K562 (cell line): ENCODE results near the gene TOMT. TPM values are rescaled to one million over a fixed set of nuclear protein-coding genes. Genes with fewer than 3 reads are reported as not detected.
A peak's percentile ranks its signal among the peaks of the same experiment; 100 is the strongest.

ENCODE experiments used
- ATAC-seq: fragments of 200-7000 bp; cut with Tn5 transposase; 3 replicates; pipeline ENCODE4 v1.9.1; 2020; ENCODE audit warnings: moderate library complexity
- BruUV-seq: library from RNA; stranded (reverse); fragments of 400-500 nt; replicated peaks from 2 replicates; lab custom pipeline; 2021; lab: Mats Ljungman, UMichigan
- CTCF ChIA-PET: fragments of 300-600 bp; formaldehyde crosslinking; extraction: SDS; loops from one replicate; lab custom pipeline; 2021; ENCODE audit warnings: low intra/inter-chr PET ratio; lab: Yijun Ruan, JAX
- POLR2A ChIA-PET: fragments of 300-600, 350-650 bp; sonication (Branson Sonifier 250); formaldehyde crosslinking; extraction: SDS; loops from one replicate; lab custom pipeline; 2021; ENCODE audit warnings: antibody characterized with exemption, inconsistent platforms; lab: Yijun Ruan, JAX
- DNase-seq, 4 experiments: peaks; one replicate each; pipeline versions ENCODE4 v3.0.0 to v3.0.0-alpha.2; 2011 to 2018; ENCODE audit warnings: low spot score in 3 of 4, mixed read lengths in 3 of 4; ENCODE audit errors: extremely low read depth in 1 of 4
- FAIRE-seq: peaks from 2 replicates; lab custom pipeline; 2011; peaks lifted over from hg19 to GRCh38; lab: Jason Lieb, UNC
- H2AFZ ChIP-seq: 2 replicates; pipeline ENCODE4 v1.6.0; 2011; ENCODE audit warnings: low read depth, low read length, control low read depth, inconsistent platforms
- H3K27ac ChIP-seq: fragments of 200-600 bp; 3 replicates; pipeline ENCODE4 v1.8.0; 2011; ENCODE audit warnings: low read depth, mild to moderate bottlenecking, control low read depth, inconsistent platforms, low read length, moderate library complexity, mixed read lengths; ENCODE audit errors: extremely low read depth
- H3K27me3 ChIP-seq, 2 experiments: fragments of 300-600 bp in 1 of 2; 2 replicates in 1 of 2; 3 replicates in 1 of 2; pipeline versions ENCODE4 v1.6.0 to v1.8.0; 2011; ENCODE audit warnings: inconsistent platforms in 2 of 2, low read length in 2 of 2, mild to moderate bottlenecking in 1 of 2, mixed read lengths in 1 of 2, moderate library complexity in 1 of 2; ENCODE audit not compliant: control insufficient read depth in 2 of 2, insufficient read depth in 2 of 2
- H3K36me3 ChIP-seq: fragments of 300-600 bp; 3 replicates; pipeline ENCODE4 v1.8.0; 2011; ENCODE audit warnings: mild to moderate bottlenecking, low read length, inconsistent platforms; ENCODE audit not compliant: control insufficient read depth, insufficient read depth
- H3K4me1 ChIP-seq, 2 experiments: fragments of 200-600 bp in 1 of 2; replicated peaks in 1 of 2; 2 replicates in 1 of 2; 3 replicates in 1 of 2; pipeline versions ENCODE4 v1.5.1 to v1.8.0; 2011; ENCODE audit warnings: inconsistent platforms in 2 of 2, low read length in 2 of 2, mild to moderate bottlenecking in 1 of 2, mixed read lengths in 1 of 2, moderate library complexity in 1 of 2; ENCODE audit not compliant: control insufficient read depth in 2 of 2, insufficient read depth in 2 of 2
- H3K4me2 ChIP-seq: 2 replicates; pipeline ENCODE4 v1.6.1; 2011; ENCODE audit warnings: low read length, control low read depth, inconsistent platforms, mixed read lengths; ENCODE audit not compliant: insufficient read depth
- H3K4me3 ChIP-seq: fragments of 200-600 bp; sonication (generic), shearing (Covaris generic); 2 replicates; pipeline ENCODE4 v1.5.1; 2016; ENCODE audit warnings: control low read depth, inconsistent platforms
- H3K79me2 ChIP-seq: fragments of 200-600 bp; 3 replicates; pipeline ENCODE4 v1.8.0; 2011; ENCODE audit warnings: low read length, inconsistent platforms; ENCODE audit not compliant: control insufficient read depth, insufficient read depth
- H3K9ac ChIP-seq, 2 experiments: 2 replicates each; pipeline versions ENCODE4 v1.6.0 to v1.6.1; 2011; ENCODE audit warnings: low read depth in 2 of 2, low read length in 2 of 2, control low read depth in 1 of 2, inconsistent platforms in 1 of 2, mild to moderate bottlenecking in 1 of 2, mixed read lengths in 1 of 2; ENCODE audit not compliant: insufficient read depth in 1 of 2
- H3K9me1 ChIP-seq: one replicate; pipeline ENCODE4 v1.6.0; 2011; ENCODE audit warnings: inconsistent platforms, mild to moderate bottlenecking, low read length, moderate library complexity; ENCODE audit not compliant: control insufficient read depth, insufficient read depth
- H3K9me3 ChIP-seq: replicated peaks from 2 replicates; pipeline ENCODE4 v1.5.1; 2011; ENCODE audit warnings: low read depth, low read length, inconsistent platforms; ENCODE audit not compliant: control insufficient read depth, insufficient read depth
- H4K20me1 ChIP-seq: replicated peaks from 2 replicates; pipeline ENCODE4 v1.6.1; 2011; ENCODE audit warnings: low read length, inconsistent platforms, mixed read lengths; ENCODE audit not compliant: control insufficient read depth, insufficient read depth
- CBX3 ChIP-seq, 2 experiments: IDR thresholded peaks; 1 replicate in 1 of 2; 2 replicates in 1 of 2; pipeline ENCODE4 v1.6.1; 2012; ENCODE audit warnings: inconsistent platforms in 2 of 2, low read length in 2 of 2, borderline replicate concordance in 1 of 2, control low read depth in 1 of 2
- CBX5 ChIP-seq: IDR thresholded peaks from 2 replicates; pipeline ENCODE4 v1.6.1; 2014; ENCODE audit warnings: low read depth, borderline replicate concordance
- TRIM28 ChIP-seq: fragments of 450-650 bp; IDR thresholded peaks from 2 replicates; pipeline ENCODE4 v1.6.1; 2017
- ZBTB8A ChIP-seq: fragments of 450-650 bp; IDR thresholded peaks from 2 replicates; pipeline ENCODE4 v1.6.1; 2018; ENCODE audit warnings: mild to moderate bottlenecking, moderate library complexity; ENCODE audit not compliant: partially characterized antibody
- ZFP36 ChIP-seq: fragments of 150-350 bp; IDR thresholded peaks from 2 replicates; pipeline ENCODE4 v1.6.1; 2018; ENCODE audit warnings: low read length, low read depth; ENCODE audit not compliant: partially characterized antibody
- ZNF561 ChIP-seq: fragments of 450-650 bp; formaldehyde crosslinking; conservative IDR thresholded peaks from 2 replicates; pipeline ENCODE4 v1.4.0; 2020; ENCODE audit warnings: mild to moderate bottlenecking, moderate library complexity
- WGBS: fragments of 100-300 bp; shearing (Covaris generic); methylation state at CpG from one replicate; pipeline ENCODE4 v1.1.6; 2016; ENCODE audit warnings: low coverage, mixed read lengths; ENCODE audit not compliant: insufficient coverage; ENCODE audit errors: missing lambda C conversion rate; 5-methylcytosine and 5-hydroxymethylcytosine counted together
- in situ Hi-C: fragments of 300-500 bp; cut with MboI; formaldehyde crosslinking; loops from 4 replicates; pipeline ENCODE4 v1.15.0; 2018; ENCODE audit warnings: inconsistent platforms, mixed read lengths
- intact Hi-C: fragments of 100-400 bp; cut with micrococcal nuclease; formaldehyde crosslinking; loops from 2 replicates; pipeline ENCODE4 v1.14.2; 2022
- polyA plus RNA-seq, 8 experiments: library from polyadenylated mRNA; depleted of rRNA in 4 of 8; stranded (reverse) in 5 of 8; unstranded in 3 of 8; fragments of >200 nt; fragmentation: Nextera tagmentation in 2 of 8; fragmentation: Illumina TruSeq in 1 of 8; extraction: Ambion mirVana in 2 of 8; extraction: Trizol in 1 of 8; gene quantifications; 2 replicates each; pipeline versions ENCODE4 v1.2.1 to v1.2.3, GENCODE V29; 2011 to 2014; ENCODE audit warnings: inconsistent platforms in 1 of 8, missing spikeins in 1 of 8
- total RNA-seq, 7 experiments: library from RNA; depleted of rRNA in 6 of 7; stranded (reverse); fragments of >200 nt in 6 of 7; fragmentation: Illumina TruSeq in 2 of 7; extraction: Trizol in 2 of 7; gene quantifications; 2 replicates each; pipeline versions ENCODE4 v1.2.1 to v1.2.3, GENCODE V29; 2011 to 2021; ENCODE audit warnings: low replicate concordance in 1 of 7
- TF ChIP-seq, protein P1 (sequence below): fragments of 150-350 bp; IDR thresholded peaks from 2 replicates; pipeline ENCODE4 v1.6.1; 2014; ENCODE audit warnings: low read depth, mild to moderate bottlenecking, low read length, borderline replicate concordance
- TF ChIP-seq, protein P2 (sequence below): fragments of 200-800 bp; sonication (Bioruptor generic); IDR thresholded peaks from 2 replicates; pipeline ENCODE4 v1.6.1; 2017; ENCODE audit warnings: missing genetic modification characterization, missing compliant biosample characterization
- TF ChIP-seq, protein P3 (sequence below): fragments of 450-650 bp; formaldehyde crosslinking; IDR thresholded peaks from 2 replicates; pipeline ENCODE4 v1.4.0; 2020; ENCODE audit warnings: mild to moderate bottlenecking
- TF ChIP-seq, protein P4 (sequence below): fragments of 450-650 bp; IDR thresholded peaks from 2 replicates; pipeline ENCODE4 v1.6.1; 2018; ENCODE audit warnings: mild to moderate bottlenecking, low read depth; ENCODE audit not compliant: partially characterized antibody

The TOMT gene
- total and polyA plus RNA-seq, 9 of the 15 experiments (the other 6 are each of a cell fraction or from before 2014, with no cell fraction given), result not detected

DNA sequence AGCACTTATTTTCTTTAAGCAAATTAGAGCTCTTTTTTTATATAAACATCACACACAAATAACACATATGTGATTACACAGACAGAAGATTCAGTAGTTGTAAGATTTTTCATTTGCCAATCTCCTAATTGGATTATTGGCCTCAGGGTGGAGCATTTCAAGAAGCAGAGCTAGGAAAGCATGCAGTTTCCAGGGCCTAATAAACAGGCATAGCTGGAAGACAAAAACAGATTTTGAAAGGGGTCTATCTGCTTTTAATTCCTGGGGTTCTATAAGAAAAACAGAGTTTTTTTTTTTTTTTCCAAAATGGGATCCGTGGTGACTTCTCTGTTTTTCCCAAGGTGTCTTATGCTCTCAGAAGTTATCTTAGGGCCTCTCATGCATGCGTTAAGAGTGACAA, 22.2 kb downstream of the TOMT start:
- no peaks in the 10 kb centered on the region for H3K27me3 ChIP-seq

More for the DNA sequence above, 22.2 kb downstream of the TOMT start:
- no TSS peak for BruUV-seq
- H3K4me2 ChIP-seq, result no peak overlapping the region
- H3K27ac ChIP-seq, result no peak overlapping the region
- FAIRE-seq, result no peak
- H3K9ac ChIP-seq, result no peak overlapping the region
- intact Hi-C loops (no loop called here), in situ Hi-C loops (no loop called here)
- no peak overlapping the region for H2AFZ ChIP-seq
- ATAC-seq, result no peak
- ChIA-PET CTCF (no interaction called here), POLR2A (interaction anchor here (0.5 to 1.2 kb wide), 2 partner anchors 15 to 95 kb away, joined by 4 to 5 read pairs; partner anchors contain the start of gene ANAPC15)
- H3K79me2 ChIP-seq, result no peaks in the 10 kb centered on the region
- no peak overlapping the region for H3K4me3 ChIP-seq
- DNase-seq, result no peak
- peaks cover 7 to 12% of the 10 kb centered on the region in 2 experiments for H3K4me1 ChIP-seq
- 7% methylated on average over 2 of the region's 2 CpGs for WGBS
- H3K36me3 ChIP-seq, result no peaks in the 10 kb centered on the region
- no peaks in the 10 kb centered on the region; the same call in 1 of the 2 replicates for H3K9me3 ChIP-seq
- no peaks in the 10 kb centered on the region for H3K9me1 ChIP-seq
- no peaks in the 10 kb centered on the region for H4K20me1 ChIP-seq
- TF ChIP-seq ZFP36, result peak; percentile 88
- TF ChIP-seq, protein P1, sequence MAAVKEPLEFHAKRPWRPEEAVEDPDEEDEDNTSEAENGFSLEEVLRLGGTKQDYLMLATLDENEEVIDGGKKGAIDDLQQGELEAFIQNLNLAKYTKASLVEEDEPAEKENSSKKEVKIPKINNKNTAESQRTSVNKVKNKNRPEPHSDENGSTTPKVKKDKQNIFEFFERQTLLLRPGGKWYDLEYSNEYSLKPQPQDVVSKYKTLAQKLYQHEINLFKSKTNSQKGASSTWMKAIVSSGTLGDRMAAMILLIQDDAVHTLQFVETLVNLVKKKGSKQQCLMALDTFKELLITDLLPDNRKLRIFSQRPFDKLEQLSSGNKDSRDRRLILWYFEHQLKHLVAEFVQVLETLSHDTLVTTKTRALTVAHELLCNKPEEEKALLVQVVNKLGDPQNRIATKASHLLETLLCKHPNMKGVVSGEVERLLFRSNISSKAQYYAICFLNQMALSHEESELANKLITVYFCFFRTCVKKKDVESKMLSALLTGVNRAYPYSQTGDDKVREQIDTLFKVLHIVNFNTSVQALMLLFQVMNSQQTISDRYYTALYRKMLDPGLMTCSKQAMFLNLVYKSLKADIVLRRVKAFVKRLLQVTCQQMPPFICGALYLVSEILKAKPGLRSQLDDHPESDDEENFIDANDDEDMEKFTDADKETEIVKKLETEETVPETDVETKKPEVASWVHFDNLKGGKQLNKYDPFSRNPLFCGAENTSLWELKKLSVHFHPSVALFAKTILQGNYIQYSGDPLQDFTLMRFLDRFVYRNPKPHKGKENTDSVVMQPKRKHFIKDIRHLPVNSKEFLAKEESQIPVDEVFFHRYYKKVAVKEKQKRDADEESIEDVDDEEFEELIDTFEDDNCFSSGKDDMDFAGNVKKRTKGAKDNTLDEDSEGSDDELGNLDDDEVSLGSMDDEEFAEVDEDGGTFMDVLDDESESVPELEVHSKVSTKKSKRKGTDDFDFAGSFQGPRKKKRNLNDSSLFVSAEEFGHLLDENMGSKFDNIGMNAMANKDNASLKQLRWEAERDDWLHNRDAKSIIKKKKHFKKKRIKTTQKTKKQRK, result 0 out of 2 replicates have a peak, but pooled peaks have one; percentile 34
- TF ChIP-seq, protein P2, sequence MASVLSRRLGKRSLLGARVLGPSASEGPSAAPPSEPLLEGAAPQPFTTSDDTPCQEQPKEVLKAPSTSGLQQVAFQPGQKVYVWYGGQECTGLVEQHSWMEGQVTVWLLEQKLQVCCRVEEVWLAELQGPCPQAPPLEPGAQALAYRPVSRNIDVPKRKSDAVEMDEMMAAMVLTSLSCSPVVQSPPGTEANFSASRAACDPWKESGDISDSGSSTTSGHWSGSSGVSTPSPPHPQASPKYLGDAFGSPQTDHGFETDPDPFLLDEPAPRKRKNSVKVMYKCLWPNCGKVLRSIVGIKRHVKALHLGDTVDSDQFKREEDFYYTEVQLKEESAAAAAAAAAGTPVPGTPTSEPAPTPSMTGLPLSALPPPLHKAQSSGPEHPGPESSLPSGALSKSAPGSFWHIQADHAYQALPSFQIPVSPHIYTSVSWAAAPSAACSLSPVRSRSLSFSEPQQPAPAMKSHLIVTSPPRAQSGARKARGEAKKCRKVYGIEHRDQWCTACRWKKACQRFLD (CRISPR knock-in tag), result no peak
- TF ChIP-seq ZNF561 (CRISPR knock-in tag), result no peak
- TF ChIP-seq, protein P3, sequence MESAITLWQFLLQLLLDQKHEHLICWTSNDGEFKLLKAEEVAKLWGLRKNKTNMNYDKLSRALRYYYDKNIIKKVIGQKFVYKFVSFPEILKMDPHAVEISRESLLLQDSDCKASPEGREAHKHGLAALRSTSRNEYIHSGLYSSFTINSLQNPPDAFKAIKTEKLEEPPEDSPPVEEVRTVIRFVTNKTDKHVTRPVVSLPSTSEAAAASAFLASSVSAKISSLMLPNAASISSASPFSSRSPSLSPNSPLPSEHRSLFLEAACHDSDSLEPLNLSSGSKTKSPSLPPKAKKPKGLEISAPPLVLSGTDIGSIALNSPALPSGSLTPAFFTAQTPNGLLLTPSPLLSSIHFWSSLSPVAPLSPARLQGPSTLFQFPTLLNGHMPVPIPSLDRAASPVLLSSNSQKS (CRISPR knock-in tag), result no peak
- no peak for TF ChIP-seq ZBTB8A
- TF ChIP-seq CBX3 (IDR thresholded peaks at IDR 0.05; ENCODE audit: borderline replicate concordance in 1 of 2, low read length in 2 of 2), result peak in 1 of 2 experiments; percentile 52; a peak in 1 of 3 replicates
- peak; percentile 68; the same call in 1 of the 2 replicates for TF ChIP-seq CBX5
- TF ChIP-seq, protein P4, sequence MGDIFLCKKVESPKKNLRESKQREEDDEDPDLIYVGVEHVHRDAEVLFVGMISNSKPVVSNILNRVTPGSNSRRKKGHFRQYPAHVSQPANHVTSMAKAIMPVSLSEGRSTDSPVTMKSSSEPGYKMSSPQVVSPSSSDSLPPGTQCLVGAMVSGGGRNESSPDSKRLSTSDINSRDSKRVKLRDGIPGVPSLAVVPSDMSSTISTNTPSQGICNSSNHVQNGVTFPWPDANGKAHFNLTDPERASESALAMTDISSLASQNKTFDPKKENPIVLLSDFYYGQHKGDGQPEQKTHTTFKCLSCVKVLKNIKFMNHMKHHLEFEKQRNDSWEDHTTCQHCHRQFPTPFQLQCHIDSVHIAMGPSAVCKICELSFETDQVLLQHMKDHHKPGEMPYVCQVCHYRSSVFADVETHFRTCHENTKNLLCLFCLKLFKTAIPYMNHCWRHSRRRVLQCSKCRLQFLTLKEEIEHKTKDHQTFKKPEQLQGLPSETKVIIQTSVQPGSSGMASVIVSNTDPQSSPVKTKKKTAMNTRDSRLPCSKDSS, result peak; percentile 37
- TF ChIP-seq TRIM28, result peak; percentile 66
